ENCODE measurements around the gene DBF4.
"Not testable (repeated sequence)": the region's sequence is repeated elsewhere in the genome, so short reads cannot be mapped to it uniquely, and the experiment has no call there.

The DBF4 gene, protein sequence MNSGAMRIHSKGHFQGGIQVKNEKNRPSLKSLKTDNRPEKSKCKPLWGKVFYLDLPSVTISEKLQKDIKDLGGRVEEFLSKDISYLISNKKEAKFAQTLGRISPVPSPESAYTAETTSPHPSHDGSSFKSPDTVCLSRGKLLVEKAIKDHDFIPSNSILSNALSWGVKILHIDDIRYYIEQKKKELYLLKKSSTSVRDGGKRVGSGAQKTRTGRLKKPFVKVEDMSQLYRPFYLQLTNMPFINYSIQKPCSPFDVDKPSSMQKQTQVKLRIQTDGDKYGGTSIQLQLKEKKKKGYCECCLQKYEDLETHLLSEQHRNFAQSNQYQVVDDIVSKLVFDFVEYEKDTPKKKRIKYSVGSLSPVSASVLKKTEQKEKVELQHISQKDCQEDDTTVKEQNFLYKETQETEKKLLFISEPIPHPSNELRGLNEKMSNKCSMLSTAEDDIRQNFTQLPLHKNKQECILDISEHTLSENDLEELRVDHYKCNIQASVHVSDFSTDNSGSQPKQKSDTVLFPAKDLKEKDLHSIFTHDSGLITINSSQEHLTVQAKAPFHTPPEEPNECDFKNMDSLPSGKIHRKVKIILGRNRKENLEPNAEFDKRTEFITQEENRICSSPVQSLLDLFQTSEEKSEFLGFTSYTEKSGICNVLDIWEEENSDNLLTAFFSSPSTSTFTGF

DNA sequence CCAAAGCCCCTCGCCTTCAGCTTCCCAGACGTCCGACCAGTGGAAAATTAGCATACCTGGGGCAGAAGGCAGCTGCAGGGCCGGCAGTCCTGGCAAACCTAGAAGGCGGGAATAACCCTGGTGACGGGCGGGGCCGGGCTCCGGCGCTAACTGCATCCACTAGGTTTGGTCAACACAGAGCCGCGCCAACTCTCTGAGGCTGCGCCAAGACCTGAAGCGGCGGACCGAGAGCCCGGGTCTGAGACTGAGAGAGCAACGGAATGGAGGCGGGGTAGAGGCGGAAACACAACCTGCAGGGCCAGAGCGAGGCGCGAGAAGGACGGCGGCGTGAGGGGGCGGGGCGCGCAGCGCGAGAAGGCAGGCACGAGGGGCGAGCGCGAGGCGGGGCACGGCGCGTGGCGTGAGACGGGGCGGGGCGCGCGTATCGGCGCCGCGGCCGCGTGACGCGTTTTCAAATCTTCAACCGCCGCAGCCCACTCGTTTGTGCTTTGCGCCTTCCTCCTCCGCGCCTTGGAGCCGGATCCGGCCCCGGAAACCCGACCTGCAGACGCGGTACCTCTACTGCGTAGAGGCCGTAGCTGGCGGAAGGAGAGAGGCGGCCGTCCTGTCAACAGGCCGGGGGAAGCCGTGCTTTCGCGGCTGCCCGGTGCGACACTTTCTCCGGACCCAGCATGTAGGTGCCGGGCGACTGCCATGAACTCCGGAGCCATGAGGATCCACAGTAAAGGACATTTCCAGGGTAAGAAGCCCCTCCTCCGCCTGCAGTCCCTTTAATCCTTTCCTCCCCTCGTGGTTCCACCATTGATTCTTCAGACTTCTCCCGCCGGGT lies at the start of gene DBF4, which contains the start of gene SLC25A40:
TSS of gene DBF4 (plus strand) at position 454 of the 829 bp plus-strand sequence. CDS start at position 694, 240 bp downstream.
TSS of gene SLC25A40 (minus strand) at position 321 of the 829 bp plus-strand sequence. CDS start 17,633 bp downstream, outside the sequence.
- Histone ChIP-seq H3K27me3 (ENCODE audit: low read depth, low read length) (no peaks in the 10 kb centered on the region), H3K4me3 (ENCODE audit: low read depth in 1 of 2, low read length in 2 of 2) (peak within 1 kb of the TSS; percentile 83 to 87), H3K9me3 (ENCODE audit: control insufficient read depth in 1 of 2, low read length in 2 of 2) (peaks cover 0 to under 1% of the 10 kb centered on the region in 2 donors), H3K27ac (ENCODE audit: low read length) (peak within 1 kb of the TSS; percentile 94), H3K36me3 (ENCODE audit: control insufficient read depth in 1 of 2, insufficient read depth in 2 of 2, low read length in 2 of 2) (peaks cover 0 to 7% of the 10 kb centered on the region in 2 donors), H3K4me1 (ENCODE audit: control insufficient read depth in 1 of 2, insufficient read depth in 2 of 2, low read length in 2 of 2) (peaks cover 0 to 20% of the 10 kb centered on the region in 2 donors)

DNA sequence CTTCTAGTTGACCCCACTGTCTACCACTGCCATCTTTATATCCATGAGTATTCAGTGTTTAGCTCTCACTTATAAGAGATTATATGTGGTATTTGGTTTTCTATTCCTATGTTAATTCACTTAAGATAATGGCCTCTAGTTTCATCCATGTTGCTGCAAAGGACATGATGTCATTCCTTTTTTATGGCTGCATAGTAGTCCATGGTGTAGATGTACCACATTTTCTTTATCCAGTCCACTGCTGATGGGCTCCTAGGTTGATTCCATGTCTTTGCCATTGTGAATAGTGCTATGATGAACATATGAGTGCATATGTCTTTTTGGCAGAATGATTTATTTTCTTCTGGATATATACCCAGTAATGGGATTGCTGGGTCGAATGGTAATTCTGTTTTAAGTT lies 47.9 kb upstream of the DBF4 start:
- H3K27me3 ChIP-seq (ENCODE audit: low read depth, low read length); H3K27ac ChIP-seq (ENCODE audit: low read length); H3K4me1 ChIP-seq (ENCODE audit: control insufficient read depth in 1 of 2, insufficient read depth in 2 of 2, low read length in 2 of 2); H3K9me3 ChIP-seq (ENCODE audit: control insufficient read depth in 1 of 2, low read length in 2 of 2); H3K36me3 ChIP-seq (ENCODE audit: control insufficient read depth in 1 of 2, insufficient read depth in 2 of 2, low read length in 2 of 2); H3K4me3 ChIP-seq (ENCODE audit: low read depth in 1 of 2, low read length in 2 of 2): not testable (repeated sequence)

DNA sequence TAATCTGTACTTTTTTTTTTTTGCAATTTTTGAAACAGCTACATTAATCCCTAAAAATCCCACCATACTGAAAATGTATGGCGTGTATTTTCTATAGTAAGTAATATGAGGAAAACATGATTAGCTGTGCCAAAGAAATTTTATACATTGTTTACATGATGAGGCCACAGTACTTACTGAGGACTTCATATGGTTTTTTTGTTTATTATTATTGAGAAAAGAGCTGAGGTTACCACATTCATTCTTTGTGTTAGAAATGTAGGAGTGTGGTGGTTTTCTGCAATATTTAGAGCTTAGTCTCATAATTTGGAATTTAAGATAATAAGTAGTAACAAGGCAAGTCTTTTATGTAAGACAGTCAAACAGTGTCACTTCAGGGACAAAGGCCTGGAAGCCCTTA lies 45.2 kb upstream of the DBF4 start:
- H3K36me3 ChIP-seq (ENCODE audit: control insufficient read depth in 1 of 2, insufficient read depth in 2 of 2, low read length in 2 of 2): peaks cover 3 to 4% of the 10 kb centered on the region in 2 donors
- H3K4me3 ChIP-seq (ENCODE audit: low read depth in 1 of 2, low read length in 2 of 2): no peak overlapping the region
- H3K27ac ChIP-seq (ENCODE audit: low read length): no peak overlapping the region
- H3K4me1 ChIP-seq (ENCODE audit: control insufficient read depth in 1 of 2, insufficient read depth in 2 of 2, low read length in 2 of 2): no peaks in the 10 kb centered on the region
- H3K27me3 ChIP-seq (ENCODE audit: low read depth, low read length): no peaks in the 10 kb centered on the region
- H3K9me3 ChIP-seq (ENCODE audit: control insufficient read depth in 1 of 2, low read length in 2 of 2): peaks cover 0 to 6% of the 10 kb centered on the region in 2 donors

DNA sequence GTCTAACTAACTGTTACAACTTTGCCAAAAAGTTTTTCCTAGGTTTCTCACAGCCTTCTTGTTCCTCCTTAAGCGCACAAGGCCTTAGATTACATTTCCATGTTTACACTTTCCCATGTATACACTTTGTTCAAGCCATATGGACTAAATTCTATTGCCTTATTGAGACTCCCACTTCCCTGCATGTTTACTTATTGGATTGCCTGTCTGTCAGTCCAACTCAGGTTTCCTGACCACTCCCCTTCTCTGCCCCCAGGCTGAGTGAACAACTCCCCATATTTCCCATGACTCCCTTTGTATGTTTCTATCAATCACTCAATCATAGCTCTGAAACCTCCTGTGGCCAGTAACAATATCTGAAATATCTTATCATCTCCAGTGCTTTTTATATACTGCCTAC lies 43.2 kb upstream of the DBF4 start:
- Histone ChIP-seq H3K4me3 (ENCODE audit: low read depth in 1 of 2, low read length in 2 of 2) (no peak overlapping the region), H3K9me3 (ENCODE audit: control insufficient read depth in 1 of 2, low read length in 2 of 2) (peaks cover 0 to 6% of the 10 kb centered on the region in 2 donors), H3K27me3 (ENCODE audit: low read depth, low read length) (no peaks in the 10 kb centered on the region), H3K36me3 (ENCODE audit: control insufficient read depth in 1 of 2, insufficient read depth in 2 of 2, low read length in 2 of 2) (peaks cover 3 to 4% of the 10 kb centered on the region in 2 donors), H3K4me1 (ENCODE audit: control insufficient read depth in 1 of 2, insufficient read depth in 2 of 2, low read length in 2 of 2) (no peaks in the 10 kb centered on the region), H3K27ac (ENCODE audit: low read length) (no peak overlapping the region)

DNA sequence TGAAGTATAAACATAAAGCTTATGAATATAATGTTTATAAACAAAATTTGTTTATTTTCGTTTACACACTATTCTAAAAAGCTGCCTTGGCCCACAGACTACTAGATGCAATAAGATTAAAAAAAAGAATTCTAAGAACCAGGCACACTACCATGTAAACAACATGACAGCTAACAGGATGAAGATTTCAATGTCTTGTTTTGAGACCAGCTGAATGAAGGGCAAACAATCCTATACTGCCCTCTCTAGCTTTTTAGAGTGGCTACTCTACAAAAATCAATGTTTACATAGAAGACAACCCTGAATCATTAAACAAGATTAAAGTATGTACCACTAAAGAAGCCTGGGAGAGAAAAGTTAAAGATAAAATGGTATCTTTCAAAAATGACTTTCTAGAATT lies 38.7 kb upstream of the DBF4 start:
- Histone ChIP-seq H3K27ac (ENCODE audit: low read length) (no peak overlapping the region), H3K36me3 (ENCODE audit: control insufficient read depth in 1 of 2, insufficient read depth in 2 of 2, low read length in 2 of 2) (peaks cover 0 to 3% of the 10 kb centered on the region in 2 donors), H3K4me1 (ENCODE audit: control insufficient read depth in 1 of 2, insufficient read depth in 2 of 2, low read length in 2 of 2) (no peaks in the 10 kb centered on the region), H3K9me3 (ENCODE audit: control insufficient read depth in 1 of 2, low read length in 2 of 2) (no peaks in the 10 kb centered on the region), H3K4me3 (ENCODE audit: low read depth in 1 of 2, low read length in 2 of 2) (no peak overlapping the region), H3K27me3 (ENCODE audit: low read depth, low read length) (no peaks in the 10 kb centered on the region)

DNA sequence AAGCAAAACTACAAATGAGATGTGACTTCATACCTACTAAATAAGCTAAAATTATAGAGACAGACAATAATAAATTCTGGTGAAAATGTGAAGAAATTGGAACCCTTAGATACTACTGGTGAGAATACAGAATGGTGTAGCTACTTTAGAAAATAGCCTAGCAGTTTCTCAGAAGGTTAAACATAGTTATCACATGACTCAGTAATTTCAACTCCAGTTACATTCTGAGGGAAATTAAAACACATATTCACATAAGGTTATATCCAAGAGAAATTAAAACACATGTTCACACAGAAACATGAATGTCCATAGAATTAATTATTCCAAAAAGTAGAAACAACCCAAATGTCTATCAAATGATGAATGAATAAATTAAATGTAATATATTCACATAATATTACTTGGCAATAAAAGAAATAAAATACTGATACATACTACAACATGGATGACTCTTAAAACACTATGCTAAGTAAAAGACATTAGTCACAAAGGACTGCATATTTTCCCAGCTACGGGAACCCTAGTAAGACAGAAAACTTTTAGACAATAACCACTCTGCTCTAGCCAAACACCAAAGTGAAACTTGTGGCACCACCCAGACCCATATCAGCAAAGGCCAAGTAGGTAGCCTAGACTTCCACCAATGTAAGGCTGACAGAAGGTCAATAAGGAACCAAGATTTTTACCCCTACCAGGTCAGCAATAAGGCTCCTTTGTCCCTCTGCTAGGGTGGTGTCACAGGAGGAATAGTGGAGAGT lies 25.3 kb upstream of the DBF4 start:
- H3K9me3 ChIP-seq (ENCODE audit: control insufficient read depth in 1 of 2, low read length in 2 of 2): no peaks in the 10 kb centered on the region
- no peak overlapping the region for H3K27ac ChIP-seq (ENCODE audit: low read length)
- H3K27me3 ChIP-seq (ENCODE audit: low read depth, low read length): no peaks in the 10 kb centered on the region
- H3K4me1 ChIP-seq (ENCODE audit: control insufficient read depth in 1 of 2, insufficient read depth in 2 of 2, low read length in 2 of 2): no peaks in the 10 kb centered on the region
- H3K4me3 ChIP-seq (ENCODE audit: low read depth in 1 of 2, low read length in 2 of 2): no peak overlapping the region
- H3K36me3 ChIP-seq (ENCODE audit: control insufficient read depth in 1 of 2, insufficient read depth in 2 of 2, low read length in 2 of 2): peaks cover 9 to 18% of the 10 kb centered on the region in 2 donors

DNA sequence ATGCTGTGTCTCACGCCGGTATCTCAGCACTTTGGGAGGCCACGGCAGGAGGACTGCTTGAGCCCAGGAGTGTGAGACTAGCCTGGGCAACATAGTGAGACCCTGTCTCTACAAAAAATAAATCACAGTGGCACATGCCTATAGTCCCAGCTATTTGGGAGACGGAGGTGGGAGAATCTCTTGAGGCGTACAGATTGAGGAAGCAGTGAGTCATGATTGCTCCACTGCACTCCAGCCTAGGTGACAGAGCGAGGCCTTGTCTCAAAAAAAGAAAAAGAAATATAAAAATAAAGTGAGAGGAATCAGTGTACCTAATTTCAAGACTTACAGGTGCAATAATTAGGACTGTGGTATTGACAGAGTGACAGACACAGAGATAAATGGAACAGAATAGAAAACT lies 24.0 kb upstream of the DBF4 start:
- Histone ChIP-seq H3K4me1 (ENCODE audit: control insufficient read depth in 1 of 2, insufficient read depth in 2 of 2, low read length in 2 of 2) (no peaks in the 10 kb centered on the region), H3K9me3 (ENCODE audit: control insufficient read depth in 1 of 2, low read length in 2 of 2) (no peaks in the 10 kb centered on the region), H3K27me3 (ENCODE audit: low read depth, low read length) (no peaks in the 10 kb centered on the region)

DNA sequence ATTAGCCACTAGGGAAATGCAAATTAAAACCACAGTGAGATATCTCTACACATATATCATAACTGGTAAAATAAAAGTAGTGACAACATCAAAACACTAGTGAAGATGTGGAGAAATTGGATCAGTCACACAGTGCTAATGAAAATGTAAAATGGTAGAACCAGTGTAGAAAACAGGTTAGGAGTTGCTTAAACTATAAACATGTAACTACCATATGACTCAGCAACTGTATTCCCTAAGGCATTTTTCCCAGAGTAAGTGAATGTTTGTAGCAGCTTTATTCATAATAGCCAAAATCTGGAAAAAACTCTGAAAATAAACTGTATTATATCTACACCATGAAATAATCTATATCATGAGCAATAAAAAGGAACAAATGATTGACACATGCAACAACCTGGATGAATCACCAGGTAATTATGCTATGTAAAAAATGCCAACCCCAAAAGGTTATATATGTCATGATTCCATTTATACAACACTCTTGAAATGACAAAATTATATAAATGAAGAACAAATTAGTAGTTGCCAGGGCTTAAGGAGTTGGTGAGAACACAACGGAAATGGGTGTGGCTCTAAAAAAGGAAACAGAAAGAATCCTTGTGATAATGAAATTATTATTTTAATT lies 22.9 kb upstream of the DBF4 start:
- Histone ChIP-seq H3K36me3 (ENCODE audit: control insufficient read depth in 1 of 2, insufficient read depth in 2 of 2, low read length in 2 of 2) (peaks cover 9 to 21% of the 10 kb centered on the region in 2 donors), H3K4me3 (ENCODE audit: low read depth in 1 of 2, low read length in 2 of 2) (no peak overlapping the region), H3K9me3 (ENCODE audit: control insufficient read depth in 1 of 2, low read length in 2 of 2) (no peaks in the 10 kb centered on the region), H3K4me1 (ENCODE audit: control insufficient read depth in 1 of 2, insufficient read depth in 2 of 2, low read length in 2 of 2) (no peaks in the 10 kb centered on the region), H3K27me3 (ENCODE audit: low read depth, low read length) (no peaks in the 10 kb centered on the region), H3K27ac (ENCODE audit: low read length) (no peak overlapping the region)

More for the DNA sequence above, 24.0 kb upstream of the DBF4 start:
- peaks cover 9 to 10% of the 10 kb centered on the region in 2 donors for H3K36me3 ChIP-seq (ENCODE audit: control insufficient read depth in 1 of 2, insufficient read depth in 2 of 2, low read length in 2 of 2)
- H3K4me3 ChIP-seq (ENCODE audit: low read depth in 1 of 2, low read length in 2 of 2): no peak overlapping the region
- H3K27ac ChIP-seq (ENCODE audit: low read length): no peak overlapping the region

DNA sequence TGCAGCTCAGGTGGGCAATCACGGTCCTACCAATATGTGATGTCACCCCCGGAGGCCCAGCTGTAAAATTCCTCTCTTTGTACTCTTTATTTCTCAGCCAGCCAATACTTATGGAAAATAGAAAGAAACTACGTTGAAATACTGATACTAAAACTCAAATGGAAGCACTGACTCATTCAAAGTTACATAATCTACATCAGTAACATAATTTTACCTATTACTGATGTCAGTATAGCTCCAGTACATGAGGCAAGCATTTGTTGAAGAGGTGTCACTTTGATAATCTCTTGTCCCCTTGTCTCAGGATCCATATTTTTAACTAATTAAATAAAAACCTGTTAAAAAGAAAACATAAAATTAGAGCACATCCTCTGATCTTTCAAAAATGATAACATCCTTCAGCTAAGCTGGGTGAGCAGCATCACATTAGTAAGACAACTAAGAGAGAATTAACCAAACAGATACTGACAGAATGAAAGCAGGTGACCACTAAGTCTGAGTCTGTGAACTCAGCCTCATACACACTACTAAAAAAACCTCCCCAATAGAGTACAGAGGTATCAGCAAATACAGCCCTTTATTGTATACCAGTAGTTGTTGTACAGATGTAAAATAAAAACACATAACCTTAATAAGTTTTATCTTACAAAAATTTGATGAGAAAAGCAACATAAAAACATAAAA lies 17.7 kb upstream of the DBF4 start:
- H3K4me3 ChIP-seq (ENCODE audit: low read depth in 1 of 2, low read length in 2 of 2): no peak overlapping the region
- H3K9me3 ChIP-seq (ENCODE audit: control insufficient read depth in 1 of 2, low read length in 2 of 2): no peaks in the 10 kb centered on the region
- no peak overlapping the region for H3K27ac ChIP-seq (ENCODE audit: low read length)
- H3K4me1 ChIP-seq (ENCODE audit: control insufficient read depth in 1 of 2, insufficient read depth in 2 of 2, low read length in 2 of 2): no peaks in the 10 kb centered on the region
- H3K27me3 ChIP-seq (ENCODE audit: low read depth, low read length): no peaks in the 10 kb centered on the region
- H3K36me3 ChIP-seq (ENCODE audit: control insufficient read depth in 1 of 2, insufficient read depth in 2 of 2, low read length in 2 of 2): peaks cover 0 to 20% of the 10 kb centered on the region in 2 donors

DNA sequence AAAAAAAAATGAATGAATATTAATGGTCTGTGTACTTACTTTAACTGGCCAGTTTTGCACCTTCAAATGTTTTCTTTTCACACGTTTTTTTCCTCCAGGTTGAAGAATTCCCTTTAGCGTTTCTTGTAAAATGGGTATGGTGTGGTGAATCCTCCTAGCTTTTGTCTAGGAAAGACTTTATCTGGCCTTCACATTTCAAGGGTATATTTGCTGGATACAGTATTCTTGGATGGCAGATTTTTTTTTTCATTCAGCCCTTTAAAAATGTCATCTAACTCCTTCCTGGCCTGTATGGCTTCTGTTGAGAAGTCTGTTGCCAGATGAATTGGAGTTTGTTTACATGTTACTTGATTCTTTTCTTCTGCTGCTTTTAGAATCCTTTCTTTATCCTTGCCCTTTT lies 10.2 kb upstream of the DBF4 start:
- H3K4me3 ChIP-seq (ENCODE audit: low read depth in 1 of 2, low read length in 2 of 2): peak overlapping the region in 1 of 2 donors; percentile 32
- H3K9me3 ChIP-seq (ENCODE audit: control insufficient read depth in 1 of 2, low read length in 2 of 2): peaks cover 5 to 28% of the 10 kb centered on the region in 2 donors
- H3K4me1 ChIP-seq (ENCODE audit: control insufficient read depth in 1 of 2, insufficient read depth in 2 of 2, low read length in 2 of 2): no peaks in the 10 kb centered on the region
- peaks cover 0 to 18% of the 10 kb centered on the region in 2 donors for H3K36me3 ChIP-seq (ENCODE audit: control insufficient read depth in 1 of 2, insufficient read depth in 2 of 2, low read length in 2 of 2)
- H3K27me3 ChIP-seq (ENCODE audit: low read depth, low read length): no peaks in the 10 kb centered on the region
- no peak overlapping the region for H3K27ac ChIP-seq (ENCODE audit: low read length)
